Astrocyte (in vitro differentiated cells and primary cell): ENCODE data around the gene CHD5.

Experiments
- EZH2 ChIP-seq: IDR thresholded peaks from 2 replicates; pipeline ENCODE4 v1.6.1; 2012; ENCODE audit warnings: mild to moderate bottlenecking, low read length, inconsistent platforms; ENCODE audit not compliant: insufficient read depth
- TF ChIP-seq, protein P1 (sequence below): IDR thresholded peaks from 2 replicates; pipeline ENCODE4 v1.5.1; 2011; ENCODE audit warnings: low read depth, mild to moderate bottlenecking, inconsistent platforms, low read length, moderate library complexity; ENCODE audit not compliant: insufficient read depth

GRCh38 chr1:6126521-6127067, 53.5 kb downstream of the CHD5 start:
- TF ChIP-seq, protein P1, sequence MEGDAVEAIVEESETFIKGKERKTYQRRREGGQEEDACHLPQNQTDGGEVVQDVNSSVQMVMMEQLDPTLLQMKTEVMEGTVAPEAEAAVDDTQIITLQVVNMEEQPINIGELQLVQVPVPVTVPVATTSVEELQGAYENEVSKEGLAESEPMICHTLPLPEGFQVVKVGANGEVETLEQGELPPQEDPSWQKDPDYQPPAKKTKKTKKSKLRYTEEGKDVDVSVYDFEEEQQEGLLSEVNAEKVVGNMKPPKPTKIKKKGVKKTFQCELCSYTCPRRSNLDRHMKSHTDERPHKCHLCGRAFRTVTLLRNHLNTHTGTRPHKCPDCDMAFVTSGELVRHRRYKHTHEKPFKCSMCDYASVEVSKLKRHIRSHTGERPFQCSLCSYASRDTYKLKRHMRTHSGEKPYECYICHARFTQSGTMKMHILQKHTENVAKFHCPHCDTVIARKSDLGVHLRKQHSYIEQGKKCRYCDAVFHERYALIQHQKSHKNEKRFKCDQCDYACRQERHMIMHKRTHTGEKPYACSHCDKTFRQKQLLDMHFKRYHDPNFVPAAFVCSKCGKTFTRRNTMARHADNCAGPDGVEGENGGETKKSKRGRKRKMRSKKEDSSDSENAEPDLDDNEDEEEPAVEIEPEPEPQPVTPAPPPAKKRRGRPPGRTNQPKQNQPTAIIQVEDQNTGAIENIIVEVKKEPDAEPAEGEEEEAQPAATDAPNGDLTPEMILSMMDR, result no peak
- TF ChIP-seq EZH2, result no peak
